Measurements from ENCODE around the gene LDB3.

Gene LDB3

GRCh38 chr10:86768412-86769062 lies 100.2 kb downstream of the LDB3 start:
- DNase-seq (ENCODE audit: low read depth) = no peak

DNA sequence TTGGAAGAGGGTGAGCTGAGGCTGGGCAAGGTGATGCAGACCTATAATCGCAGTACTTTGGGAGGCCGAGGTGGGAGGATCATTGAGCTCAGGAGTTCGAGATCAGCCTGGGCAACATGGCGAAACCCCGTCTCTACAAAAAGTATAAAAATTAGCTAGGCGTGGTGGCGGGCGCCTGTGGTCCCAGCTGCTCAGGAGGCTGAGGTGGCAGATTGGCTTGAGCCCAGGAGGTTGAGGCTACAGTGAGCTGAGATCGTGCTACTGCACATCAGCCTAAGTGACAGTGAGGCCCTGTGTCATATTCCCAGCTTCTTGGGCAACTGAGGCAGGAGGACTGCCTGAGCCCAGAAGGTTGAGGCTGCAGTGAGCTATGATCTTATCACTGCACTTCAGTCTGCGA lies 101.7 kb downstream of the LDB3 start:
- no peak for DNase-seq (ENCODE audit: low read depth)

DNA sequence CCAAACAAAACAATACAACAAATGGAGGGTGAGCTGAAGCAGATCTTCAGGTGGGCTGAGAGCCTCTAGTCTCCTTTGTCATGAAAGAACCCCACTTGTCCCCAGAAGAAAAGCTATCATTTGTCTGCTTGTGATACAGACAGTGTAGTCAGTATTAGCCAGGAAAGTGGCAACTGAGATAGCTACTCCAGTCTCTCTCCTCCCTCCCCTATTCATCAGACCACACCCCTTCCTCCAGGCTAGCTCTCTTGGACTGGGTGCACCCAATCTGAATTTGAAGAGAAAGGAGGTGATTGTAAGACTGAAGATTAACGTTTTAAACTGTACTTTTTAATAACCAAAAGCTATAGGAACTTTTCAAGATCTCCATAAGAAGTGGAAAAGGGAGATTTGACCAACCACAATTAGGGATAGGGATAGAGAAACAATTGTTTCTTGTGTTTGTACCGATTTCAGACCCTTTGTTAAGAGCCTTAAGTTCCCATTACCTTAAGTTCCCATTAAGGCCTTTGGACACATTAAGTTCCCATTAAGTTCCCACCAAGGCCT lies 102.2 kb downstream of the LDB3 start:
- DNase-seq (ENCODE audit: low read depth) = no peak

GRCh38 chr10:86773498-86773897 lies 105.2 kb downstream of the LDB3 start:
- DNase-seq (ENCODE audit: low read depth) = no peak

DNA sequence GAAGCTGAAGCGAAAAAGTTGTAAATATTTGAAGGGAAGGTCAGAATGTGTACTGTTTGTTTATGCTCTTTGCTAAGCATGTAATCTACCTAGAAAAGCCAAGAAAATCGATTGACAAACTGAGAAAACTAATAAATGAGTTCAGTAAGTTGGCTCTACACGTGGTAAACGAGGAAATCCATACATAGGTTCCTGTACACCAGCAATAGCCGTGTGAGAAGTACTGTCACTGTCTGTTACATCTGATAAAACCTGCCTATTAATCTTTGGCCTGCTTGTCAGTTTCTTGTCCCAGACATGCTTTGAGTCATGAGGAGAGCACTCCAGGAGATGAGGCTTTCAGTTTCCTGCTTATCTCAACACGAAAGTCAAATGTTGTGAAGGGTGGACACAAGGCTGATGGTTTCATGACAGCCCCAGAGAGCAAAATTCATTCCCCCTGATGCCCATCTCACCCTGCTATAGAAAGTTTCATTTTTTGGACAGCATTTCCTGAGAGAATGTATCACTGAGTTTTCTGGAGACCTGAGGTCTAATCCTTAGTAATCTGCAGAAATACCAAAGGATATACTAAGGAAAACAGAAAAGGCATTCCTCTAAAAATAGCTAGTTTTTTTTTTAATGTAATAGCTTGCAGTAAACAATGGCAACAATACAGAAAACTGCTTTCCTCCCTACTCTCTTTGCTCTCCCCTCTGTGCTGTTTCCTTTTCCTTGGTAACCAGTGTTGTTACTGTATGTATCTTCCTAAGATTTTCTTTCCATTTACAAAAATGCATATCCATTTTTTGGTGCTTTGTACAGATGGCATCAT lies 107.0 kb downstream of the LDB3 start:
- no peak for DNase-seq (ENCODE audit: low read depth)

GRCh38 chr10:86775870-86776180 lies 107.5 kb downstream of the LDB3 start:
- no peak for DNase-seq (ENCODE audit: low read depth)

GRCh38 chr10:86779220-86780017 lies 111.1 kb downstream of the LDB3 start:
- peak; percentile 33 for DNase-seq (ENCODE audit: low read depth)

DNA sequence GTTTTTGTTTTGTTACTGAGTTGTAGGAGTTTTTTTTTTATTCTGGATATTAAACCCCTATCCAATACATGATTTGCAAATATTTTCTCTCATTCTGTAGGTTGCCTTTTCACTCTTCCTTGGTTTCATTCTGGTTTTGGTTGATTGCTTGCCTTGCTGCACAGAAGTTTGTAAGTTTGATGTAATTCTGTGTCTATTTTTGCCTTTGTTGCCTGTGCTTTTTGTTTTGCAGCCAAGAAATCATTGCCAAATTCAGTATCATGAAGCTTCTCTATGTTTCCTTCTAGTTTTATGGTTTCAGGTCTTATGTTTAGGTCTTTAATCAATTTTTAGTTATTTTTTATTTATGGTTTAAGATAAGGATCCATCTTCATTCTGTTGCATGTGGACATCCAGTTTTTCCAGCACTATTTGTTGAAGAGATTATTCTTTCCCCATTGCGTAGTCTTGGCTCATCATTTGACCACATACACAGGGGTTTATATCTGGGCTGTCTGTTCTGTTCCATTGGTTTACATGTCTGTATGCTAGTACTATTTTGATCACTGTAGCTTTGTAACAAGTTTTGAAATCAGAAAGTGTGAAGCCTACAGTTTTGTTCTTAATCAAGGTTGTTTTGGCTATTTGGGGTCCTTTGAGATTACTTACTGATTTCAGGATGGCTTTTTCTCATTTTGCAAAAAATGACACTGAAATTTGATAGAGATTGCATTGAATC lies 114.5 kb downstream of the LDB3 start:
- DNase-seq (ENCODE audit: low read depth) = no peak

- DNase-seq (ENCODE audit: low read depth) = no peak
Observed at GRCh38 chr10:86785037-86785436, 116.7 kb downstream of the LDB3 start.
